Activated naive CD4-positive, alpha-beta T cell treated with anti-CD3 and anti-CD28 coated beads, Interleukin-2, amount 50 U/mL, for 24 hours (primary cell): Measurements from ENCODE around the gene BRCC3.

ENCODE experiments used
- H3K27ac Mint-ChIP-seq: one replicate; pipeline ENCODE4 v1.8.0; 2021; ENCODE audit warnings: mild to moderate bottlenecking, mixed read lengths
- H3K27me3 Mint-ChIP-seq: one replicate; pipeline ENCODE4 v1.8.0; 2021; ENCODE audit warnings: mixed read lengths
- H3K36me3 Mint-ChIP-seq: one replicate; pipeline ENCODE4 v1.8.0; 2021; ENCODE audit warnings: mixed read lengths
- H3K4me1 Mint-ChIP-seq: one replicate; pipeline ENCODE4 v1.8.0; 2021; ENCODE audit warnings: mixed read lengths
- H3K4me3 Mint-ChIP-seq: one replicate; pipeline ENCODE4 v1.8.0; 2021; ENCODE audit warnings: mild to moderate bottlenecking, mixed read lengths
- H3K9me3 Mint-ChIP-seq: one replicate; pipeline ENCODE4 v1.8.0; 2021; ENCODE audit warnings: mixed read lengths

Gene BRCC3

DNA sequence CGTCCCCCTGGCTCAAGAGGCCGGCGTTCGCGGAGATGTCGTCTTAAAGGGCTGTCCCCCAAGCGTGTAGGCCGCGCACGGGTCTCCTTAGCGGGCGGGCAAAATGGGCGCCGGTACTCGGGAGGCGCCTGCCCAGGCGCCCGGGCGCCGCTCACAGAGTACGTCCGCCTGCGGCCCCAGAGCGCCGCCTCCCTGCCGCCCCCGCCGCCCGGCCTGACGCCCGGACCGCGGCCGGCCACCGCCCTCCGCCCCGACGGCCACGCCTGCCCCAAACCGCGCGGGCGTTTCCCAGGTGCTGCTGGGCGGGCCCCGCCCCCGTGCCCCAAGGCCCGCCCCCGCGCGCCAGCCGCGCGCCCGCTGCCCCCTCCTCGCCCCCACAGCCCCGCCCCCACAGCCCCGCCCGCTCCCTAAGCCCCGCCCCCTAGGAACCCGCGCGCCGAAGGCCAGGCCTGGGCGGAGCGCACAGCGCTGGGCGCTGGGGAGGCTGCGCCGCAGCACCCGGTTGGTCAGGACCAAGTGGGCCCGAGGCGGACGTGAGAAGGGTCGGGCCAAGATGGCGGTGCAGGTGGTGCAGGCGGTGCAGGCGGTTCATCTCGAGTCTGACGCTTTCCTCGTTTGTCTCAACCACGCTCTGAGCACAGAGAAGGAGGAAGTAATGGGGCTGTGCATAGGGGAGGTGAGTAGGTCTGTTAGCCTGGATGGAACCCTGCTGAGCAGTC, at the start of gene BRCC3, which contains the start of the genes CMC4 and MTCP1:
Gene BRCC3 (plus strand): TSS at position 534 of the 719 bp plus-strand sequence. CDS start 20 bp downstream, at position 554.
Gene CMC4 (minus strand): TSS at position 162 of the 719 bp plus-strand sequence. CDS start 7,113 bp downstream, outside the sequence.
Gene MTCP1 (minus strand): TSS at position 162 of the 719 bp plus-strand sequence. CDS start 5,126 bp downstream, outside the sequence.
- Mint-ChIP-seq H3K4me3 (peak within 1 kb of the TSS; percentile 92), H3K9me3 (no peaks in the 10 kb centered on the region), H3K27me3 (no peaks in the 10 kb centered on the region), H3K36me3 (peaks cover 12% of the 10 kb centered on the region), H3K27ac (peak within 1 kb of the TSS; percentile 91), H3K4me1 (peaks cover 62% of the 10 kb centered on the region)

GRCh38 chrX:155022585-155022984, 48.7 kb upstream of the BRCC3 start, which contains the start of gene F8:
Gene F8 (minus strand): TSS chrX:155022723. CDS start chrX:155022552, 171 bp downstream.
- Mint-ChIP-seq H3K27me3 (no peaks in the 10 kb centered on the region), H3K27ac (no peak within 1 kb of the TSS), H3K9me3 (no peaks in the 10 kb centered on the region), H3K4me1 (peaks cover 8% of the 10 kb centered on the region), H3K4me3 (no peak within 1 kb of the TSS), H3K36me3 (no peaks in the 10 kb centered on the region)

DNA sequence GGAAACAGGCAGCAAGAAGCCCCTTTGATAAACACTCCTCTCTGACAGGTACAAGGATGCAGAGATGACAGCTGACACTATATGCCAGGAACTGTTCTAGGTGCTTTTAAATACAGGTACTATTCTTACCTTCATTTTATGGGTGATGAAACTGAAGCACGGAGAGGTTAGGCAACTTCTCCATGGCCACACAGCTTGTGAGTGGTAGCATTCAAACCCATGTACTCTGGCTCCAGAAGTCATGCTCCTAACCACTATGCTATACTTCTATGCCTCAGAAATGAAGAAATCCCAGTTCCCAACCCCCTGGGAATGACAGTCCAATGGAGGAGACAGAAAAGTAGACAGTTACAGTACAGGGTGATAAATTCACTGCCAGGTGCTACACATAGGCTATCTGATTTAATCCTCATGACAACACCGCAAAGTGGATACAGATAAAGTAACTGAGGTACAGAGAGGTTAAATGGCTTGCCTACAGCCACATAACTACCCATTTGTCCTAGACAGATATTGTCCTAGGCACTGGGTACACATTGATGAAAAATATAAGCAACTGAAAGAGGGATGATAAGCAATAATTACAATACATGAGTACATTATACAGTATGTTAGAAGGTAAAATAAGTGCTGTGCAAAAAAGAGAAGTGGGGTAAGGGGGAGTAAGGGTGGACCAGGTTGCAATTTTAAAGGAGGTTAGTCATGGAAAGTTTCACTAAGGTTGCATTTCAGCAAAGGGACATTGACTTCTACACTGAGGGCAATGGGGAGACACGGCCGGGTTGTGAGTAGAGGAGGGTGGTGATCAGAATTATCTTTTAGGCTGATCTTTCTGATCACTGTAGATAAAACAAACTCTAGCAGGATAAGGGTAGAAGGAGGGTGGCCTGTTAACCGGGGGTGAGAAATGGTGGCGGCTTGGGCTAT, 47.1 kb upstream of the BRCC3 start:
- no peak overlapping the region for H3K27ac Mint-ChIP-seq
- H3K27me3 Mint-ChIP-seq, result no peaks in the 10 kb centered on the region
- H3K4me1 Mint-ChIP-seq, result peaks cover 17% of the 10 kb centered on the region
- H3K9me3 Mint-ChIP-seq, result no peaks in the 10 kb centered on the region
- H3K4me3 Mint-ChIP-seq, result no peak overlapping the region
- H3K36me3 Mint-ChIP-seq, result no peaks in the 10 kb centered on the region

GRCh38 chrX:155026420-155026726, 44.9 kb upstream of the BRCC3 start:
- Mint-ChIP-seq H3K4me3 (peak overlapping the region; percentile 93), H3K4me1 (peaks cover 28% of the 10 kb centered on the region), H3K36me3 (no peaks in the 10 kb centered on the region), H3K27me3 (no peaks in the 10 kb centered on the region), H3K9me3 (no peaks in the 10 kb centered on the region), H3K27ac (peak overlapping the region; percentile 93)

GRCh38 chrX:155026727-155027508, 44.4 kb upstream of the BRCC3 start, which contains the start of gene FUNDC2:
Gene FUNDC2 (plus strand): TSS chrX:155026844. CDS start chrX:155026939, 95 bp downstream.
- no peaks in the 10 kb centered on the region for H3K27me3 Mint-ChIP-seq
- H3K4me1 Mint-ChIP-seq, result peaks cover 32% of the 10 kb centered on the region
- peaks cover 1% of the 10 kb centered on the region for H3K36me3 Mint-ChIP-seq
- H3K4me3 Mint-ChIP-seq, result peak within 1 kb of the TSS; percentile 93
- no peaks in the 10 kb centered on the region for H3K9me3 Mint-ChIP-seq
- peak within 1 kb of the TSS; percentile 93 for H3K27ac Mint-ChIP-seq

GRCh38 chrX:155027509-155028066, 43.7 kb upstream of the BRCC3 start:
- Mint-ChIP-seq H3K36me3 (peaks cover 1% of the 10 kb centered on the region), H3K4me3 (peak overlapping the region; percentile 93), H3K27ac (peak overlapping the region; percentile 93), H3K27me3 (no peaks in the 10 kb centered on the region), H3K4me1 (peaks cover 32% of the 10 kb centered on the region), H3K9me3 (no peaks in the 10 kb centered on the region)

- peaks cover 32% of the 10 kb centered on the region for H3K4me1 Mint-ChIP-seq
- no peaks in the 10 kb centered on the region for H3K27me3 Mint-ChIP-seq
- peaks cover 1% of the 10 kb centered on the region for H3K36me3 Mint-ChIP-seq
- H3K27ac Mint-ChIP-seq, result no peak overlapping the region
- H3K4me3 Mint-ChIP-seq, result peak overlapping the region; percentile 93
- no peaks in the 10 kb centered on the region for H3K9me3 Mint-ChIP-seq
Observed at GRCh38 chrX:155028129-155028528, 43.2 kb upstream of the BRCC3 start.

DNA sequence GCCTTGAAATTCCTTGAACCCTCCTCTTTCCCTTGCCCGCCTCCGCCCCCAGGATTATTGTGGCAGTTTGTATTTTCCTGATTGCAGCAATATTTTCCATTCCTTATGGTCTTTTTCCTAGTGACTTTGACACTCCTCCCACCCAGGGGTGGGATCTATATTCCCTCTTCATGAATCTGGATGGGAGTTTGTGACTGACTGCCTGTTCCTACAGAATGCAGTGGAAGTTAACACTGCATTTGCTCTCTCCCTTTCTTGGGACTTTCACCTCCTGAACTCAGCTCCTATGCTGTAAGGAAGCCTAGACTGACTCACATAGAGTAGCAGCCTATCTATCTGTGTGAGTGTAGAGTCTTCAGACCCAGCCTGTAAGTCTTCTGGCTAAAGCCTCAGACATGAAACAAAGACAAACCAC, 42.4 kb upstream of the BRCC3 start:
- H3K36me3 Mint-ChIP-seq, result peaks cover 1% of the 10 kb centered on the region
- H3K27me3 Mint-ChIP-seq, result no peaks in the 10 kb centered on the region
- H3K4me1 Mint-ChIP-seq, result peaks cover 32% of the 10 kb centered on the region
- peak overlapping the region; percentile 86 for H3K27ac Mint-ChIP-seq
- H3K4me3 Mint-ChIP-seq, result peak overlapping the region; percentile 93
- H3K9me3 Mint-ChIP-seq, result no peaks in the 10 kb centered on the region

DNA sequence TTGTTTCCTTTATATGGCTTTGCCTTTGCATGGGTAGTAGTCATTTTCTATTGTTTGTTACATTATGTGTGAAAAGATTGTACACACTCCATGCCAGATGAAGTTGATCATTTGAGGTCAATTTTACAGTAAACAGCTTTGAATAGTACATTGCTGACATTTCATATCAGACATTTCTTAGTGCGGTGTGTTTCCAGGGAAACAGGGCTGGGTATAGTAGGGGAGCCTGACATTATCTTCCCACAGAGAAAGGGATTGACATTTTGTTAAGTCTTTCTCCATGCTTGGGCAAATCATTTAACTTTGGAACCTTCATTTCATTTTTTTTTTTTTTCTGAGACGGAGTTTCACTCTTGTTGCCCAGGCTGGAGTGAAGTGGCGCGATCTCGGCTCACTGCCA, 39.7 kb upstream of the BRCC3 start:
- no peaks in the 10 kb centered on the region for H3K27me3 Mint-ChIP-seq
- H3K4me3 Mint-ChIP-seq, result no peak overlapping the region
- H3K36me3 Mint-ChIP-seq, result peaks cover 17% of the 10 kb centered on the region
- peaks cover 38% of the 10 kb centered on the region for H3K4me1 Mint-ChIP-seq
- no peaks in the 10 kb centered on the region for H3K9me3 Mint-ChIP-seq
- peak overlapping the region; percentile 74 for H3K27ac Mint-ChIP-seq

GRCh38 chrX:155035688-155036087, 35.6 kb upstream of the BRCC3 start:
- Mint-ChIP-seq H3K4me1 (peaks cover 50% of the 10 kb centered on the region), H3K27me3 (no peaks in the 10 kb centered on the region), H3K27ac (no peak overlapping the region), H3K36me3 (peaks cover 22% of the 10 kb centered on the region), H3K9me3 (no peaks in the 10 kb centered on the region), H3K4me3 (no peak overlapping the region)

DNA sequence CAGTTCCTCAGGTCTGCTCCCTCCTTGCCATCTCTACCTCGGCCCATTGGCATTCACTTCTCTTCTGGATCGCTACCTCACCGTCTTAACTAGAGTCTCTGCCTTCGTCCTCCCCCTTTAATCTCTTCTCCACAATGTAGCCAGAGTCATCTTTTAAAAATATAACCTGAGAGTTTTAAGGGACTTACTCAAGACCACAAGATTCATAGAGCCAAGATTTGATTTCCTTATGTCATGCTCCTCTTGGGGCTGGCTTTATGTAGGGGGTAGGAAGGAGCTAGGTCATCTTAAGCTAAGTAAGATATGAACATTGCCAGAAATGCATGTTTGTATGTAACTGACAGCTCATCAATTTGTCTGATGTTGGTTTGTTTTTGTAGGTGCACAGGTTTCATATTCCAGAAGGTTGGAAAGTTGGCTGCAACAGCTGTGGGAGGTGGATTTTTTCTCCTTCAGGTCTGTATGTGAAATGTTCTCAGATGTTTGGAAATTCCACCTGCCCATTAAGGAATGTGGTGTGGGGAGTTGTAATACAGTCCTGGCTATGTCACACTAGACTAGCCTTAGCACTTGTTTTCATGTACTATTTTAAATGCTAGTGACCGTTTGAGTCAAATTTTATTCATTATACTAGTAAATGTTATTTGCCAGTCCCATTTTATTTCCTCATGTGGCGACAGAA, 25.0 kb upstream of the BRCC3 start:
- H3K27me3 Mint-ChIP-seq, result no peaks in the 10 kb centered on the region
- H3K9me3 Mint-ChIP-seq, result no peaks in the 10 kb centered on the region
- H3K36me3 Mint-ChIP-seq, result peaks cover 2% of the 10 kb centered on the region
- peaks cover 55% of the 10 kb centered on the region for H3K4me1 Mint-ChIP-seq
- no peak overlapping the region for H3K4me3 Mint-ChIP-seq
- peak overlapping the region; percentile 36 for H3K27ac Mint-ChIP-seq

DNA sequence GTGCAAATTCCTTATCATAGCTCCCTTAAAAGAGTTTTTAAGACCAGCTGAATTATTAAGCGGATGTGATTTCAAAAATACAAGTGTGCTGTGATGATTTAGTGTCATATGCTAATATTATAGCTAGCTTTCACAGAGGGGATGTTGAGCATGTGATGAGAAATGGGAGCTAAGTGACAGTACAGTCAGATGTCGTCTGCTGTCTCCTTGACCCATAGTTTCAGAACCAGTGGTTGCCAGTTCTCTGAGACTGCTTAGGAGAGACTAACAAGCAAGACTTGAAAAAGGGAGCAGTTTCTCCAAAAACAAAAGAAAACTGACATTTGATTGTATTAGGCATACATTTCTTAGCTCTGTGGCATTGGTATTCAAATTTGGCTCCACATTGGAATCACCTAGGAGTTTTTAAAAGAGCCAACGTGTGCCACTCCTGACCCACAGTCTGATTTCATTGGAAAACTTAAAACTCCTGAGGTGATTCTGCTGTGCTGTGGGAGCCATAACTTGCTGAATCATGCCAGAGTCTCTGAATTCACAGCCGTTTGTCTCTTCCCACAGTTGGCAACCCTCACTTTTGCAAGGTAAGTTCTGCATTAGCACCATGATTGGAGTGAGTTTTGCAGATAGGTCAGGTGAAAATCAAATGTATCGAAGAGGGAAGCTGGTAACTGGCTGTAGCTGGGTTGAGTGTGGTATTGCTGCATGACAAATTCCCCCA, 24.3 kb upstream of the BRCC3 start:
- Mint-ChIP-seq H3K27me3 (no peaks in the 10 kb centered on the region), H3K4me3 (no peak overlapping the region), H3K9me3 (no peaks in the 10 kb centered on the region), H3K27ac (no peak overlapping the region), H3K4me1 (peaks cover 62% of the 10 kb centered on the region), H3K36me3 (peaks cover 5% of the 10 kb centered on the region)

- Mint-ChIP-seq H3K9me3 (no peaks in the 10 kb centered on the region), H3K4me3 (no peak overlapping the region), H3K4me1 (peaks cover 65% of the 10 kb centered on the region), H3K36me3 (peaks cover 8% of the 10 kb centered on the region), H3K27ac (peak overlapping the region; percentile 70), H3K27me3 (no peaks in the 10 kb centered on the region)
Observed at GRCh38 chrX:155048977-155049619, 22.2 kb upstream of the BRCC3 start.
